ENCODE data around the gene CAPN5.

Gene CAPN5

GRCh38 chr11:77063861-77064260 is 2.9 kb upstream of the CAPN5 start:
- DNase-seq (ENCODE audit: low read depth, low spot score): no peak

- DNase-seq (ENCODE audit: low read depth, low spot score): no peak
Observed at GRCh38 chr11:77064648-77065217, 2.0 kb upstream of the CAPN5 start.

GRCh38 chr11:77065878-77066228 is 918 bp upstream of the CAPN5 start:
- no peak for DNase-seq (ENCODE audit: low read depth, low spot score)

- no peak for DNase-seq (ENCODE audit: low read depth, low spot score)
Observed at GRCh38 chr11:77067861-77068443, 1.2 kb downstream of the CAPN5 start.

GRCh38 chr11:77068457-77069335 is 1.9 kb downstream of the CAPN5 start:
- no peak for DNase-seq (ENCODE audit: low read depth, low spot score)

- no peak for DNase-seq (ENCODE audit: low read depth, low spot score)
Observed at GRCh38 chr11:77069336-77069968, 2.7 kb downstream of the CAPN5 start.

- no peak for DNase-seq (ENCODE audit: low read depth, low spot score)
Observed at GRCh38 chr11:77069969-77070582, 3.3 kb downstream of the CAPN5 start.

- no peak for DNase-seq (ENCODE audit: low read depth, low spot score)
Observed at GRCh38 chr11:77071077-77071476, 4.3 kb downstream of the CAPN5 start.

GRCh38 chr11:77071671-77072605 is 5.2 kb downstream of the CAPN5 start:
- DNase-seq (ENCODE audit: low read depth, low spot score): no peak

GRCh38 chr11:77072851-77073327 is 6.1 kb downstream of the CAPN5 start:
- DNase-seq (ENCODE audit: low read depth, low spot score): no peak

GRCh38 chr11:77073328-77074001 is 6.7 kb downstream of the CAPN5 start:
- DNase-seq (ENCODE audit: low read depth, low spot score): no peak

GRCh38 chr11:77074205-77074604 is 7.4 kb downstream of the CAPN5 start:
- DNase-seq (ENCODE audit: low read depth, low spot score): no peak

- no peak for DNase-seq (ENCODE audit: low read depth, low spot score)
Observed at GRCh38 chr11:77074626-77075221, 8.0 kb downstream of the CAPN5 start.

- no peak for DNase-seq (ENCODE audit: low read depth, low spot score)
Observed at GRCh38 chr11:77075425-77075905, 8.7 kb downstream of the CAPN5 start.

- no peak for DNase-seq (ENCODE audit: low read depth, low spot score)
Observed at GRCh38 chr11:77079666-77080065, 12.9 kb downstream of the CAPN5 start.

- DNase-seq (ENCODE audit: low read depth, low spot score): no peak
Observed at GRCh38 chr11:77080643-77081210, 14.0 kb downstream of the CAPN5 start.

- no peak for DNase-seq (ENCODE audit: low read depth, low spot score)
Observed at GRCh38 chr11:77081381-77081851, 14.6 kb downstream of the CAPN5 start.

GRCh38 chr11:77081976-77082836 is 15.4 kb downstream of the CAPN5 start:
- no peak for DNase-seq (ENCODE audit: low read depth, low spot score)

Measured in activated naive CD8-positive, alpha-beta T cell treated with anti-CD3 and anti-CD28 coated beads, Interleukin-2, amount 50 U/mL, for 16 hours (primary cell).